PFSK-1 (cell line): ENCODE results near the gene TMPRSS7.

Source experiments
- FOXP2 ChIP-seq: optimal IDR thresholded peaks from 2 replicates; pipeline ENCODE3; 2011; ENCODE audit warnings: borderline replicate concordance, control low read depth, inconsistent platforms; ENCODE audit not compliant: insufficient read depth; ENCODE audit errors: extremely low read length, extremely low read depth
- POLR2AphosphoS5 ChIP-seq: IDR thresholded peaks from 2 replicates; pipeline ENCODE4 v1.6.1; 2012; ENCODE audit warnings: low read depth, mild to moderate bottlenecking, control low read depth, low read length, moderate library complexity
- REST ChIP-seq, 2 experiments: IDR thresholded peaks; 2 replicates each; pipeline versions ENCODE4 v1.6.1 to v1.8.0; 2011 to 2012; ENCODE audit warnings: low read depth in 2 of 2, low read length in 2 of 2, control low read depth in 1 of 2, inconsistent platforms in 1 of 2, mild to moderate bottlenecking in 1 of 2, moderate library complexity in 1 of 2; ENCODE audit not compliant: insufficient read depth in 1 of 2
- SIN3A ChIP-seq: IDR thresholded peaks from 2 replicates; pipeline ENCODE4 v1.6.1; 2012; ENCODE audit warnings: mild to moderate bottlenecking, low read length, moderate library complexity, borderline replicate concordance; ENCODE audit not compliant: insufficient read depth
- TAF1 ChIP-seq: IDR thresholded peaks from 2 replicates; pipeline ENCODE4 v1.6.1; 2012; ENCODE audit warnings: low read length, control low read depth, borderline replicate concordance; ENCODE audit not compliant: insufficient read depth

Gene TMPRSS7

GRCh38 chr3:112013058-112013783 lies 21.3 kb upstream of the TMPRSS7 start:
- TF ChIP-seq TAF1 (no peak), FOXP2 (no peak), REST (IDR thresholded peaks at IDR 0.05; ENCODE audit: insufficient read depth in 1 of 2, low read depth in 2 of 2, low read length in 2 of 2) (no peak), POLR2AphosphoS5 (no peak), SIN3A (no peak)

GRCh38 chr3:112013784-112014143 lies 20.8 kb upstream of the TMPRSS7 start:
- TF ChIP-seq FOXP2 (no peak), SIN3A (no peak), REST (IDR thresholded peaks at IDR 0.05; ENCODE audit: insufficient read depth in 1 of 2, low read depth in 2 of 2, low read length in 2 of 2) (no peak), POLR2AphosphoS5 (no peak), TAF1 (no peak)

- TF ChIP-seq TAF1 (no peak), POLR2AphosphoS5 (no peak), REST (IDR thresholded peaks at IDR 0.05; ENCODE audit: insufficient read depth in 1 of 2, low read depth in 2 of 2, low read length in 2 of 2) (no peak), FOXP2 (no peak), SIN3A (no peak)
Measured at GRCh38 chr3:112017091-112017490, 17.4 kb upstream of the TMPRSS7 start.

GRCh38 chr3:112018712-112019111 lies 15.8 kb upstream of the TMPRSS7 start:
- no peak for TF ChIP-seq POLR2AphosphoS5
- TF ChIP-seq REST (IDR thresholded peaks at IDR 0.05; ENCODE audit: insufficient read depth in 1 of 2, low read depth in 2 of 2, low read length in 2 of 2), result no peak
- no peak for TF ChIP-seq TAF1

- TF ChIP-seq POLR2AphosphoS5 (no peak), REST (IDR thresholded peaks at IDR 0.05; ENCODE audit: insufficient read depth in 1 of 2, low read depth in 2 of 2, low read length in 2 of 2) (no peak), TAF1 (no peak), SIN3A (no peak), FOXP2 (no peak)
Measured at GRCh38 chr3:112019716-112020115, 14.8 kb upstream of the TMPRSS7 start.
